ENCODE results near the gene ITGA3.

The ITGA3 gene

DNA sequence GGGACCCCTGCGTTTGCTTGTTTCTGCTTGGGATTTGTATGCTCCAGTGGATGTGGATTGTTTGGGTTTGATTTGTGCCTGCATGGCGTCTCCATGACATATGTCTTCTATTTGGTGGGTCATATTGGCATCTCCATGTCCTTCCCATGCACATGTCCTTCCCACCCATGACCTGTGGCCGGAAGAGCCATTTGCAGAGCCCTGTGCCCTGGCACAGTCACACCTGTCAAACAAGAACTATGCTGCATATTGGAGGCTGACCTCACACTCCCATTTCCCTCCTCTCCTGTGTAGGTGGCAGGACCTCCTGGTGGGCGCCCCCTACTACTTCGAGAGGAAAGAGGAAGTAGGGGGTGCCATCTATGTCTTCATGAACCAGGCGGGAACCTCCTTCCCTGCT lies 15.8 kb downstream of the ITGA3 start:
- no peak for DNase-seq (ENCODE audit: low read depth)

GRCh38 chr17:50072130-50072529 lies 16.2 kb downstream of the ITGA3 start:
- no peak for DNase-seq (ENCODE audit: low read depth)

GRCh38 chr17:50072925-50073324 lies 17.0 kb downstream of the ITGA3 start:
- DNase-seq (ENCODE audit: low read depth), result no peak

- DNase-seq (ENCODE audit: low read depth), result no peak
Observed at GRCh38 chr17:50074227-50074626, 18.3 kb downstream of the ITGA3 start.

- DNase-seq (ENCODE audit: low read depth), result no peak
Observed at GRCh38 chr17:50075446-50076032, 19.6 kb downstream of the ITGA3 start.

- no peak for DNase-seq (ENCODE audit: low read depth)
Observed at GRCh38 chr17:50076221-50076590, 20.3 kb downstream of the ITGA3 start.

DNA sequence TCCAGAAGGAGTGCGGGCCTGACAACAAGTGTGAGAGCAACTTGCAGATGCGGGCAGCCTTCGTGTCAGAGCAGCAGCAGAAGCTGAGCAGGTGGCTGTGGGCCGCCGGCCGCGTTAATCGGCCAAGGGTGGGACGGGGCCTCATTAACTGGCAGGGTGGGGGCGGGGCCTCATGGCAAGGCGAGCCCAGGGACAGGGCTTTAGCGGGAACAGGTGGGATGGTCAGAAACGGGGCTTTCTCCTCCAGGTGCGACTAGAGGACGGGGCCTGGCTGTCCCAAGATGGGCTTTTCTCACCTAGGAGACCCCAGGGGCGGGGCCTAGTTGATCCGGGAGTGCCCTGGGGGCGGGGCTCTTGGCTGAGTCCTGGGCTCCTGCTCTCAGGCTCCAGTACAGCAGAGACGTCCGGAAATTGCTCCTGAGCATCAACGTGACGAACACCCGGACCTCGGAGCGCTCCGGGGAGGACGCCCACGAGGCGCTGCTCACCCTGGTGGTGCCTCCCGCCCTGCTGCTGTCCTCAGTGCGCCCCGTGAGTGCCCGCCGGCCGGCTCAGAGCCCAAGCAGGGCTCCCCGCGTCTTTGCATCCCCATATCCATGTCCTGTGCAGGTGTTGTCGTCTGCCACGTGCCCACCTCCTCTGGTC lies 20.8 kb downstream of the ITGA3 start:
- DNase-seq (ENCODE audit: low read depth), result no peak

GRCh38 chr17:50078430-50078829 lies 22.5 kb downstream of the ITGA3 start:
- DNase-seq (ENCODE audit: low read depth), result no peak

DNA sequence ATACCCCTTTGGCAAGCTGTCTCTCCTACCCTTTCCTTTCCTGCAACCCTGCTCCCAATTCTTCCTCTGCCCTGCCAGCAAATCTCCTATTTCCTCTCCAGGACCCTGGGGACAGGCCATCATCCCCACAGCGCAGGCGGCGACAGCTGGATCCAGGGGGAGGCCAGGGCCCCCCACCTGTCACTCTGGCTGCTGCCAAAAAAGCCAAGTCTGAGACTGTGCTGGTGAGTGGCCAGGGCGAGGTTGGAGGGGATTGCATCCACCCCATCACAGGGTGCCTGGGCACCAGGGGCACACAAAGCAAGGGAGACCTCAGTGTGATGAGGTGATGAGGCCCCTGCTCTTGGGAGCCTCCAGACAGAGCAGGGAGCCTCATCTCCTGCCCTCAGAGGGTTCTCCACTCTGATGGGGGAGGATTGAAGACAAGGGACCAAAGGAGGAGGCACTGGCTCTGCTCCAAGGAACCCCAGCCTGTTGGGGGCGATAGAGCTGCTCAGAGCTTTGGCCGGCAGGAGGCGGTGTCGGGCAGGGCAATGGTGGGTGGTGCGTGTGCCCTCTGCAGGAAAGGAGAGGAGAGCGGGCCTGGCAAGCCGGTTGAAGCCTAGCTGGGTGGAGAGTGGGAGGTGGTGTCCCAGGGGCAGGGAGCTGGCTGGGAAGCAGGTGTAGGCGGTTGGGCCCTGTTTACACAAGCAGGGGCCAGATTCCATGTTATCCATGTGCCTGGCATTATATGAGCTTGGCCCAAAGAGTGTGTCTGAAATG lies 23.6 kb downstream of the ITGA3 start:
- DNase-seq (ENCODE audit: low read depth), result no peak

DNA sequence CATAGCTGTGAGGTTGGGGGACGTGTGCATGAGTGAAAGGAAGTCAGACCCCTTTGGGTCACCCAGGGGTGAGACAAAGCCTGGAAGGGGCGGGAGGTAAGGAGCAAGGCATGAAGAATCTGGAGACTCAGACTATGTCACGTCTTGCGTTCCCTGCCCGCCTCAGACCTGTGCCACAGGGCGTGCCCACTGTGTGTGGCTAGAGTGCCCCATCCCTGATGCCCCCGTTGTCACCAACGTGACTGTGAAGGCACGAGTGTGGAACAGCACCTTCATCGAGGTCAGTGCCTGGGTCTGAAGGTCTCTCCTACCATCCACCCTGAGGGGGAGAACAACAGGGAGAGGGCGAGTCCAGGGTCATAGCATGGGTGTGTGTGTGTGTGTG lies 24.2 kb downstream of the ITGA3 start:
- no peak for DNase-seq (ENCODE audit: low read depth)

DNA sequence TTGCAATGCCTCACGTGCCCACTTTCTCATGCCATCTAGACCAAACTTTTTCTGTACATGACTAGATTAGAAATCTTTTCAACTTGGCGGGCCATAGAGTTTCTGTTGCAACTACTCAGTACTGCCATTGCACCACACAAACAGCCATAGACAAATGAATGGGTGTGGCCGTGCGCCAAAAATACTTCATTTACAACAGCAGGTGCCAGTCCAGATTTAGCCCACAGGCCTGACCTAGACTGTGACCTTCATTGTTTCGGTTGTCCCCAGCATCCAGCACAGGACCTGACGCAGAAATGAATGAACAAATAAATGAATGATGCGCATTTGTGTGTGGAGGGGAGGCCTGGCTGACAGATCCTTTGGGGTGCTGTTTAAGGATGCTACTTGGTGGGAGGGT lies 24.9 kb downstream of the ITGA3 start:
- no peak for DNase-seq (ENCODE audit: low read depth)

- no peak for DNase-seq (ENCODE audit: low read depth)
Observed at GRCh38 chr17:50081757-50082156, 25.8 kb downstream of the ITGA3 start.

DNA sequence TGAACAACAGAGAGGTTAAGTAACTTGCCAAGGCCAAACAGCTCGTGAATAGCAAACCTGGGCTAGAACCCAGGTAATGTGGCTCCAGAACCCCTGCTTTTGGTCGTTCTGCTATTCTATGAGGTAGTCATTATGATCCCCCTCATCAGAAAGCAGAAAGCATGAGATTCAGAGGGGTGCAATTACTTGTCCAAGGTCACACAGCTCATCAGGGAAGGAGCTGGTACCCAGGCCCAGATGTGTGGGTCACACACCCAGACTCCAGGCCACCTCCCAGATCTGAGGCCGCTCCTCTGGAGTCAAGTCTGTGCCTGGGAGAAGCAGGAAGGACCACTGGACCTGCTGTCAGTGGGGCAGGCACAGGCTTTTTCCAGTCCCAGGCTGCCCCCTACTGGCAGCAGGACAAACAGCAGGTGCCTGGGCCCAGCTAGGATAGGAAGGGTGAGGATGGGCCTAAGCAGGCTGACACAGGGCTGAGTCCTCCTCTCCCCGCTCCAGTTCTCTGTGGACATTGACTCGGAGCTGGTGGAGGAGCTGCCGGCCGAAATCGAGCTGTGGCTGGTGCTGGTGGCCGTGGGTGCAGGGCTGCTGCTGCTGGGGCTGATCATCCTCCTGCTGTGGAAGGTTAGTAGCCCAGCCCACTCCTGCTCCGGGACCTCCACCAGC lies 31.5 kb downstream of the ITGA3 start:
- DNase-seq (ENCODE audit: low read depth), result peak; percentile 59

DNA sequence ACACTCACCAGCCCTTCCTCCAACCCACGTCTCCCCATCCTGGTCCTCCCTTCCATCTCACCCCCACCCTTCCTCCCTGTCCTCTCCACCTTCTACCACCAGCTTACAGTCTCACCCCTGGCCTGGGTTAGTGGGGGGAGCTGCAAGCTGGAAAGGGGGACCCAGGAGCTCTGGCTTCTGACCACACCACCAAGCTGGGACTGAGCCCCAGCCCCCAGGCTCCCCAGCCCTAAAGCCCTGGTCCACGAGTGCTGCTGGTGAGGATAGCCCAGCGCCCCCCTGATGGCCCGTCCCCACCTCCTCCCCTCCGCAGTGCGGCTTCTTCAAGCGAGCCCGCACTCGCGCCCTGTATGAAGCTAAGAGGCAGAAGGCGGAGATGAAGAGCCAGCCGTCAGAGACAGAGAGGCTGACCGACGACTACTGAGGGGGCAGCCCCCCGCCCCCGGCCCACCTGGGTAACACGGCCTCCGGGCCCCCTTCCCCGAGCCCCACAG lies 32.0 kb downstream of the ITGA3 start:
- DNase-seq (ENCODE audit: low read depth), result no peak

- no peak for DNase-seq (ENCODE audit: low read depth)
Observed at GRCh38 chr17:50088952-50089825, 33.3 kb downstream of the ITGA3 start.

DNA sequence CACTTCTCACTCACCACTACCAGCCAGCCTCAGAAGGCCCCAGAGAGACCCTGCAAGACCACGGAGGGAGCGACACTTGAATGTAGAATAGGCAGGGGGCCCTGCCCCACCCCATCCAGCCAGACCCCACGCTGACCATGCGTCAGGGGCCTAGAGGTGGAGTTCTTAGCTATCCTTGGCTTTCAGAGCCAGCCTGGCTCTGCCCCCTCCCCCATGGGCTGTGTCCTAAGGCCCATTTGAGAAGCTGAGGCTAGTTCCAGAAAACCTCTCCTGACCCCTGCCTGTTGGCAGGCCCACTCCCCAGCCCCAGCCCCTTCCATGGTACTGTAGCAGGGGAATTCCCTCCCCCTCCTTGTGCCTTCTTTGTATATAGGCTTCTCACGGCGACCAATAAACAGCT lies 34.2 kb downstream of the ITGA3 start:
- DNase-seq (ENCODE audit: low read depth), result no peak

DNA sequence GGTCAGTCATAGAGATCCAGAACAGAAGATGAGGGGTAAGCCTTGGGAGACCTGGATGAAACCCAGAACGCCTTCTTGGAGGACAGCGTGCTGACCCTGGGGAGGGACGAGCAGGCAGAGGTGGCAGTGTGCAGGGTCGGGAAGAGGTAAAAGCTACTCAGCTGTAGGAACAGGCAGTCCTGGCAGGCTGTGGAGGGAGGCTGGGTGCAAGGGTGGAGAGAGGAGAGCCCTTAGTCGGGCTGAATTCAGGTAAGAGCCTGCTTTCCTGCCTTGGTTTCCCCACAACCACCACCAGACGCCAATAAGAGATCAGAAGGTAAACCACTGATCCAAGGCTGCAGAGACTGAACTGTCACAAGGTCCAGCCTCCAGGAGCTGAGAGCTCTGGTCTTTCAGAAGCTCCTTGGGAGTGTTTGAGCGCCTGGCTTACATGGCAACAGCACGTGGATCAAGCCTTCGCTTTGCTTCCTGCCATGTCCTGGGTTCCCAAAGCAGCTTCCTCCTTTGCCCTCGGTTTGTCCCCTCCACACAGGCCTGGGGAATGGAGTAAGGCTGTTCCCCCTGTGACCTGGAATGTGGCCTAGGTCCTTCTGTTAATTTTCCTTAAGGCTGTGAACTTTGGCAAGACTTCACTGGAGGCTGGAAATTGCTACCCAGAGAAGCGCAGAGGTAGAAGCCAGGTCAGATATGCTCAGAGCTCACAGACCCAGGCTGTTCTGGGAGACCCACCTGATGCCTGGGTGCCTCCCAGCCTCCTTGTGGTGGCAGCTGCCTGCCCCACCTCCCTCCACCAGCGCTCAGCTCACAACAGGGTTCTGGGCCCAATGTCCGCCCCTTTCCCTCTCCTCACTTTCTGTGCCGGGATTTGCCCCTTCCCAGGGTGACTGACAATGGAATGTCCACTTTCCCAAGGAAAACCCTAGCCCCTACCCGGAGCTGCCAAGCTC lies 35.3 kb downstream of the ITGA3 start:
- DNase-seq (ENCODE audit: low read depth), result no peak

DNA sequence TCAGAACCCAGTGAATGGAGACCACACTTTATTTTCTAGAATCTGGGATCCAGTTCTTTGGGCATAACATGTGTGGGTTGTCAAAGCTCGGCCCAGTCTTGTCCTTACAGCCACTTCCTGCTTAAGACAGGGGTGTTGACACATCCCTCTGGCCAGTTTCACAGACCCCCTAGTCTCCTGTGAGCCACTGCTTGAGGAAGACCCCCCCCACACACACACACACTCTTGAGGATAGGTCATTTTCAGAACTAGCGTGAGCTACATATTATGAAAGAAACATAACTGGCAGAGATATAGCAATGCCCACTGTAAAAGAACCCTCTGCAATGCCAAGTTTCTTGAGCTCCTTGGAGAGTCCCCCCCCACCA lies 36.0 kb downstream of the ITGA3 start:
- DNase-seq (ENCODE audit: low read depth), result no peak

- no peak for DNase-seq (ENCODE audit: low read depth)
Observed at GRCh38 chr17:50093246-50093645, 37.3 kb downstream of the ITGA3 start.

DNA sequence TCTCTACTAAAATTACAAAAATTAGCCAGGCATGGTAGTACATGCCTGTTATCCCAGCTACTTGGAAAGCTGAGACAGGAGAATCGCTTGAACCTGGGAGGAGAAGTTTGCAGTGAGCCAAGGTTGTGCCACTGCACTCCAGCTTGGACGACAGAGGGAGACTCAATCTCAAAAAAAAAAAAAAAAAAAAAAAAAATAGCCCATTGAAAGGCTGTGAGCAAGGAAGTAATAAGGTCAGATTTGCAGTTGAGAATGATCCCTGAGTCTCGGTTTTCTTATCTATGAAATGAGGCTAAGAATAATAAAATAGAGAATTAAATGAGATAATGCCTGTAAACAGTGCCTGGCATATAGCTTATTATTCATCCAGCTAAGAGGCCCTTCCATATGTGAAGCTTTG lies 37.9 kb downstream of the ITGA3 start:
- DNase-seq (ENCODE audit: low read depth), result no peak

DNA sequence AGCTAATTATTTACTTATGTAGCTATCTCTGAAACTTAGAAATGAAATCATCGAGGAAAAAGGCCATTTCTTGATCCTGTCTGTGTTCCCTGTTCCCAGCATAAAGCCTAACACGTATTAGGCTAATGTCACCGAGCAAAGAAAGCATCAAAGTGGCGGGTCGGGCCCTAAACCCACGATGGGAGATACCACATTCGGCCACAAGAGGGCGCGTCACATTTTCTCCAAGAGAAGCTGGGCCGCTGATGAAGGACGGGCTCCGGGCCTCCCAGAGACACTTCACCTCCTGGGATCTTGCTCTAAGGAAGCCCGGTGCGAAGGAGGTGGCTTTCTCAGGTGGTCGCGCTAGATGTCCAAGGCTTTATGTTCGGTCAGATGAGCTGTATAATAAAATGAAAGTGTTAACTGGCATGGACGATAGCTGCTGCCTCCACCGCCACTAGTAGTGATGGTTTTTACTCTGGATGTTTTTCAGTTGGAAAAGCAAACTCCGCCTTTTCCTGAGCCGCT lies 38.4 kb downstream of the ITGA3 start:
- peak; percentile 79 for DNase-seq (ENCODE audit: low read depth)
